Renal pelvis (tissue), 4 donors: ENCODE results near the gene HERPUD2. TPM values are rescaled to one million over a fixed set of nuclear protein-coding genes. Genes with fewer than 3 reads are reported as not detected.
A peak's percentile ranks its signal among the peaks of the same experiment; 100 is the strongest.
"Not testable (repeated sequence)": the region's sequence is repeated elsewhere in the genome, so short reads cannot be mapped to it uniquely, and the experiment has no call there.

Experiments
- DNase-seq: peaks from one replicate; pipeline ENCODE4 v3.0.0-alpha.2; 2013
- polyA plus RNA-seq, 3 donors: library from polyadenylated mRNA; unstranded; fragments of 120-200 nt; gene quantifications; one replicate each; pipeline ENCODE4 v1.2.1, GENCODE V29; 2013; ENCODE audit not compliant: insufficient read length in 3 of 3

Gene HERPUD2
- polyA plus RNA-seq, 3 donors: 27.4 to 42.6 (median 35.2) TPM

- DNase-seq: no peak
Measured at GRCh38 chr7:35623381-35623780, 71.6 kb downstream of the HERPUD2 start.

DNA sequence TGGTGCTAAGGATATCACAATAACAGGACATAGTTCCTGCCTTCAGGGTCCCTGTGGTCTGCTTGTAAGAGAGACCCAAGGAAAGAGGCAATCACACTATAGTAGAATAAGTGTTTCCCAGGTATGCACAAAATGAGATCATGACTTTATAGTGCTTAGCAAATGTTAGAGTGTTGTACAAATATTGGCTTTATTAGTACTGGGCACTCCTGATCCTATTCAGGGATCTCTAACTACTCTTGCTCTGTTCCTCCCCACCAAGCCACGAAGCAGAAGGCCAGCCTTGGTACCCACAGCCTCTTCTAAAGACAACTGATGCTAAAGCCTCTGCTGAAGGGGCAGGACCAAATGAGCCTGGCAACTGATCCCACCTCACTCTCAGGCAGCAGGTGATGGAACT, 75.1 kb downstream of the HERPUD2 start:
- DNase-seq: no peak

DNA sequence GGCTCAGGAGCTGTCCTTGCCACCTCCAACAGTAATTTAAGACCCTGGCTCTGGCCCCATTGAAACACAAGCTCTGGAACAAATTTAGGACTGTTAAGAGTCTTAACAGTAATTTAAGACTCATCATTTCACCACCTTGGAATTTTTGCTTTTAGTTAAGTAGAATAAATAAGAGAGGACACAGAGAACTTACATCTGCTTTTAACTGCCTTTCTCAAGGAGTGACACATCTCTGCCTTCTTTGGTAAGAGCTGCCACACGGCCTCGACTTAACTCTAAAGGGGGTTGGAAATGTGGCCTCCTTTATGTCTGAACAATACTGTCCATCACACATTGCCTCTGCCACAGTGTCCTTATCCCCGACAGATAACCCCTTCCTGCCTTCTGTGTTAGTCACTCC, 77.9 kb downstream of the HERPUD2 start:
- DNase-seq: peak; percentile 26

DNA sequence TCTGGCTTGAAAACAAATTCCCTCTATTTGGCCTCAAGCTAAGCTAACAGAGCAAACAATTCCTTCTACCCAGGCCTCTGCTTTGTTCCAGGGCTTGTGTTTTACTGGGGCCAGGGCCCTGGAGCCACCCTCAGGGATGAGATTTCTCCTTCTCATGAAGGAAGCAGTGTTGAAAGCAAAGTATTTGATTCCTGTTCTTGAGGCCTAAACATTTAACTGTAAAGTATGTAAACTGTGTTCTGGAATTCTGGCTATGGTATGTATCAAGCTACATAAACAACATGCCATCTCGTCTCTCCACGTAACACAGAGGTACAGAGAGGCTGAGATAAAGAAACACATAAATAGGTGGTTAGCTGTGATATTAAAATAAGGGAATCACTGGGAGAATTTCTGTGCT, 81.8 kb downstream of the HERPUD2 start:
- DNase-seq: no peak

- no peak for DNase-seq
Measured at GRCh38 chr7:35605760-35606159, 89.2 kb downstream of the HERPUD2 start.

DNA sequence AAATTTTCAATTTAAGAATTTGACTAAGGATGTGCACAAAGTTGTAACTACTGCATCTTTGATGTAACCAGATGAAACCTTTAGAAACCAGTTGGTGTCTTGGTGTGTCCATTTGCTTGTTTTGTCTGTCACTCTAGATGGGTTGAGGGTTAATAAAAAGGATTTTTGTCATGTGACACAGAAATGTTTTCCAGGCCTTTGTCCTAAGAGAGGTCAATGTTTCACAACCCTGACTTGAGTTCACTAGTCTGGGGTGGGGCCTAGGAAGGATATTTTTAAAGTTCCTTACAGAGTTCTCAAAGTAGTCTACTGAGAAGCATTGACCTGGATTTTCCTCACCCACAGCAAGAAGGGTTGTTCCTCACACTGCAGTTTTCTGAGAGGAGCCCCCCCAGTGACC, 90.3 kb downstream of the HERPUD2 start:
- no peak for DNase-seq

- DNase-seq: no peak
Measured at GRCh38 chr7:35599645-35600044, 95.3 kb downstream of the HERPUD2 start.

DNA sequence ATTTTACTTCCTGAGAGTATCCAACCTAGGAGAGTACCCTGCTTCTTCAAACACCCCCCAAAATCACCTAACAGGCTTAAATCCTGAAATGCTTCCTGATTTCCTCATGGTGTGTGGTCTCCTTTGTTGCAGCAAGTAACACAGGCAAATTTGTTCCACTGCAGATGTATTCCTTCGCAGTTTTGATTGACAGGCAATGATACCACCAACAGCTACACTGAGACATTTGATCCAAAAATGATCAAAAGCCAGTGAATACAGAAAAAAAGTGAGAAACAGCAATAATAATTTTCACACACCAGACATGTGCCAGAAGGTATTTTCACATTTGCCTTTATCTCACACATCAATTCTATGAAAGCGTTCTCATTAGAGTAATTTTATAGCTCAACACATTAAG, 95.9 kb downstream of the HERPUD2 start:
- no peak for DNase-seq

- no peak for DNase-seq
Measured at GRCh38 chr7:35596061-35596460, 98.9 kb downstream of the HERPUD2 start.

DNA sequence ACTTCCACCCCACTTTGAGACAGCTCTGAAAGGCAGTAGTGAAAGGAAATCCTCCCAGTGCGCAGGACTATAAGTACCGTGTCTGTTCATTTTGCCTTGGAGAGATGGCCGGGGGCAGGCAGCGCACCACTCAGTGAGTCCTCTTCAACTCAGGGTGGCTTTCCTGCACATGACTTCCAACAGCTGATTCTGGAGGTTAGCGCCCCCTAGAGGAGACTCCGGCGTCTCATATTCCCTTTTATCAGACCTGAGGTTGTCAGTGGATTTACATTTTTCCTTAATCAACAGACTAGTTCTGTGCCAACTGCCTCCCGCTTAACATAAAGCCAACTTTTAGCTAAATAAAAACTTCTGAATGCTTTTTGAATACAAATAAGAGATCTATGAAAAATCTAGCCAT, 101.0 kb downstream of the HERPUD2 start:
- DNase-seq: no peak

DNA sequence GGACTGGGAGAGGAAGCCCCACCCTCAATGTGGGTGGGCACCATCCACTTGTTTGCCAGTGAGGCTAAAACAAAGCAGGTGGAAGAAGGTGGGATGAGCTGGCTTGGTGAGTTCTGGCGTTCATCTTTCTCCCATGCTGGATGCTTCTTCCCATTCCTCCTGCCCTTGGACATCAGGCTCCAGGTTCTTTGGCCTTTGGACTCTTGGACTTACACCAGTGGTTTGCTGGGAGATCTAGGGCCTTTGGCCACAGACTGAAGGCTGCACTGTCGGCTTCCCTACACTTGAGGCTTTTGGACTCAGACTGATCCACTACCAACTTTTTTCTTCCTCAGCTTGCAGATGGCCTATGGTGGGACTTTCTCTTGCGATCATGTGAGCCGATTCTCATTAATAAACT, 106.3 kb downstream of the HERPUD2 start:
- DNase-seq: no peak

- no peak for DNase-seq
Measured at GRCh38 chr7:35584990-35585389, 109.9 kb downstream of the HERPUD2 start.

GRCh38 chr7:35584533-35584932, 110.4 kb downstream of the HERPUD2 start:
- not testable (repeated sequence) for DNase-seq

Other genes with a start within 250 kb of the HERPUD2 start
- gene SEPTIN7, start 105.9 kb upstream of the HERPUD2 start, polyA plus RNA-seq: 100 to 1,000 TPM; 362 to 417 (median 376) TPM